ENCODE results near the gene IGF2.

Gene IGF2

DNA sequence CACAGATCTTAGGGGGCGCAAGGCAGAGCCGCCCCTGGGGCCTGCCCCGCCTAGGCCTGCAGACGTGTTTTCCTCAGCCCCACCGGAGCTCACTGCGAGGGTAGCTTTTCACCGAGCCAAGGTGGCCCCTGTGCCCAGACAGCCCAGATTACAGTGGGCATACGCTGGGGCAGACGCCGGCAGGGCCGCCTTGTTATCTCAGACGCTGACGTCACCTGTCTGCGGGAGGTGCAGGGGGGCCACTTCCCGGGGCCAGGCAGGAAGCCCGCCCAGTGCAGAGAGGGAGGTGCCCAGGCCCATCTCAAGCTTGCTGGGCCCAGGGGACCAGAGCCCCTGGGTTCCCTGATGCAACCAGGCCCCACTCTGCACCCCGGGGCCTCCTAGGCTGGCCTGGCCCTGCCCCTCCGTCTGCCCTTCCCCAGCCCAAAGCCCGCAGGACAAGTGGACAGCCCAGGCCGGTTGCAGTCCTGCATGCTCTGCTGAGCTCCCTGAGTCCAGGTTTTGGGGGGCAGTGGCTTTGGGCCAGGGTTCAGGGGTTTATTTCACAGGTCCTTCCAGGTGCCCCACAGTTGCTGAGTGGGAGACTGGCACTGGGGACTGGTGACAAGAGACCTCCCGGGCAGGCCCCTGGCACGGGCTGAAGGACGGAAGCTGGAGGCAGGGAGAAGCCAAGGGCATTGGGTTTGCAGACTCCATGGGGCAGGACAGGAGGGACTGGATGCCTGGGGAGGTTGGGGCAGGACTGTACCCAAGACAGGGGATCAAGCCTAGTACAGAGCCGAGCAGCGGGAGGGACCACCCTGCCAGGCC is 38.6 kb downstream of the IGF2 start:
- TF ChIP-seq TAF1 (IDR thresholded peaks at IDR 0.05; ENCODE audit: borderline replicate concordance, insufficient read depth, low read length) (no peak), SIN3A (IDR thresholded peaks at IDR 0.05; ENCODE audit: borderline replicate concordance, insufficient read depth, low read length) (no peak), POLR2AphosphoS5 (IDR thresholded peaks at IDR 0.05; ENCODE audit: low read depth, low read length) (no peak), FOXP2 (optimal IDR thresholded peaks at IDR 0.05; ENCODE audit: borderline replicate concordance, extremely low read depth, extremely low read length, insufficient read depth) (peak; percentile 48)

DNA sequence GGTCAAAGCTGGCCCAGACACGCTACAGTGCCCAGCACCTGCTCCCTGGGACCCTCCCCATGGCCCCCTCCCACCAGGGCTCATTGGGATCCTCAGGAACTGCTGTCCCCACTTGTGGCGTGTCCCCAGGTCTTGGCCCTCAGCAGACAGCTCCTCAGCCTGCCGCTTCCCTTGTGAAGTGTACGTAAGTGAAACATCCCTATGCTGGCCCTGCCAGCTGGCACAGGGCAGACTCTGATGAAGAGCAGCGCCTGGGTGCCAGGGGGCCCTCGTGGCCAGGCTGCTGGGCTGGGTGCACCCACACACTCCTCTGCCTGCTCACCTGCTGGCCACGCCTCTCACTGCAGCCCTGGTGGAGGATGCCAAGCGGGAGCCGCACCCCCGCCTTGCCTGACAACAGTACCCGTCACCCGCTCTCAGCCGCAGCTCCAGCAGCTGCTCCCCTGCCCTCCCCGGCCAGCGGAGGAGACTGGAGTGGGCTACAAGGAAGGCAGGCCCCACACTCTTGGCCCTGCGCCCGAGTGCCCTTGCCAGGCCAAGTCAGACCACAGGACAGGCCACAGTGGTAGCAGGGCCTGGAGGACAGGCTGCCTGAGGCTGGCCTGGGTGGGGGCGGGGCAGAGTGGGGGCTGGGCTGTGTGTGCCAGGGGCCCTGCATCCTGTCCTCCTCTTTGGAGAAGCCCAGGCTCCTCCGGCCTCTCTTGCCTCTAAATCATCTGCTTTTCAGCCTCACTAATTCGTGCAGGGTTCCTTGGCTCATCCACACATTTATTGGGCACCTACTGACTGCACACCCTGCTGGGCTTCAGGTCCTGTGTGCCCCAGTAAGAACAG is 39.5 kb downstream of the IGF2 start:
- no peak for TF ChIP-seq FOXP2 (optimal IDR thresholded peaks at IDR 0.05; ENCODE audit: borderline replicate concordance, extremely low read depth, extremely low read length, insufficient read depth)
- no peak for TF ChIP-seq POLR2AphosphoS5 (IDR thresholded peaks at IDR 0.05; ENCODE audit: low read depth, low read length)
- no peak for TF ChIP-seq TAF1 (IDR thresholded peaks at IDR 0.05; ENCODE audit: borderline replicate concordance, insufficient read depth, low read length)
- TF ChIP-seq SIN3A (IDR thresholded peaks at IDR 0.05; ENCODE audit: borderline replicate concordance, insufficient read depth, low read length): no peak
- TF ChIP-seq, protein P1, sequence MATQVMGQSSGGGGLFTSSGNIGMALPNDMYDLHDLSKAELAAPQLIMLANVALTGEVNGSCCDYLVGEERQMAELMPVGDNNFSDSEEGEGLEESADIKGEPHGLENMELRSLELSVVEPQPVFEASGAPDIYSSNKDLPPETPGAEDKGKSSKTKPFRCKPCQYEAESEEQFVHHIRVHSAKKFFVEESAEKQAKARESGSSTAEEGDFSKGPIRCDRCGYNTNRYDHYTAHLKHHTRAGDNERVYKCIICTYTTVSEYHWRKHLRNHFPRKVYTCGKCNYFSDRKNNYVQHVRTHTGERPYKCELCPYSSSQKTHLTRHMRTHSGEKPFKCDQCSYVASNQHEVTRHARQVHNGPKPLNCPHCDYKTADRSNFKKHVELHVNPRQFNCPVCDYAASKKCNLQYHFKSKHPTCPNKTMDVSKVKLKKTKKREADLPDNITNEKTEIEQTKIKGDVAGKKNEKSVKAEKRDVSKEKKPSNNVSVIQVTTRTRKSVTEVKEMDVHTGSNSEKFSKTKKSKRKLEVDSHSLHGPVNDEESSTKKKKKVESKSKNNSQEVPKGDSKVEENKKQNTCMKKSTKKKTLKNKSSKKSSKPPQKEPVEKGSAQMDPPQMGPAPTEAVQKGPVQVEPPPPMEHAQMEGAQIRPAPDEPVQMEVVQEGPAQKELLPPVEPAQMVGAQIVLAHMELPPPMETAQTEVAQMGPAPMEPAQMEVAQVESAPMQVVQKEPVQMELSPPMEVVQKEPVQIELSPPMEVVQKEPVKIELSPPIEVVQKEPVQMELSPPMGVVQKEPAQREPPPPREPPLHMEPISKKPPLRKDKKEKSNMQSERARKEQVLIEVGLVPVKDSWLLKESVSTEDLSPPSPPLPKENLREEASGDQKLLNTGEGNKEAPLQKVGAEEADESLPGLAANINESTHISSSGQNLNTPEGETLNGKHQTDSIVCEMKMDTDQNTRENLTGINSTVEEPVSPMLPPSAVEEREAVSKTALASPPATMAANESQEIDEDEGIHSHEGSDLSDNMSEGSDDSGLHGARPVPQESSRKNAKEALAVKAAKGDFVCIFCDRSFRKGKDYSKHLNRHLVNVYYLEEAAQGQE (IDR thresholded peaks at IDR 0.05; ENCODE audit: insufficient read depth in 1 of 2, low read depth in 2 of 2, low read length in 2 of 2): no peak

DNA sequence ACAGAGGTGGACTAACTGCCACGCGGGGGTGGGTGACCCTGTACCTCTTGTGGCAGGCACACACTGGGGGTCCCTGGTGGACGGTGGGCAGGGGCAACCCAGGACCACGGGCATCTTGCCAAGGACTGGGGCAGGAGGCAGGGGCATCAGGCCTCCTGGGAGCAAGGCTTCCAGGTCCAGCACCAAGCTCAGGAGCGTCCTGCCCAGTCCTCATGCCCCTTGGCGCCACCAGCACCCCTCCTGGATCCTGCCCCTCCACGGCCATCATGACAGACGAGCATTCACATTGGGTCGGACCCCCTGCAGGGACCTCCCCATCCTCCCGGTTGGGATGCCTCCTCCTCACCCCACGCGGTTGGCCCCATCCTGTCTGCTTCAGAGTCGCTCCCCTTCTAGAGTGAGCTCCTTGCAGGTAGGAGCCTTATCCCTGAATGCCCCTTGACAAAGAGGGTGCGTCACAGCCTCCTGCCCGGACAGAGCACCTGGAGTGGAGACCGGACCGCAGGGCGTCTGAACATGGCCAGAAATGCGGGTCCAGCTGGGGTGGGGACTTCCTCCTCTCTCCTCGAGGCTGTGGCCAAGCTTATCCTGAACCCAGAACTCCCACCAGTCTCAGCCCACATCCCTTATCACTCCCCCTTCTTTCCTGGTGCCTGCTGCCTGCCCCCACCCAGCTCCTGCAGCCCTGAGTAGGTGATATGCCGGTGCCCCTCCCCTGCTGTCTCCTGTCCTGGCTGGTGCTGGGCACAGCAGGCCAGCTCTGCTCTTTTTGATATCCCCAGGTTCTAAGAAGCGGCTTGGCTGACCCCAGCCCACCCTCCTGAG is 40.3 kb downstream of the IGF2 start:
- TF ChIP-seq, protein P1 (IDR thresholded peaks at IDR 0.05; ENCODE audit: insufficient read depth in 1 of 2, low read depth in 2 of 2, low read length in 2 of 2): no peak
- TF ChIP-seq TAF1 (IDR thresholded peaks at IDR 0.05; ENCODE audit: borderline replicate concordance, insufficient read depth, low read length) (no peak), POLR2AphosphoS5 (IDR thresholded peaks at IDR 0.05; ENCODE audit: low read depth, low read length) (no peak), SIN3A (IDR thresholded peaks at IDR 0.05; ENCODE audit: borderline replicate concordance, insufficient read depth, low read length) (no peak)

DNA sequence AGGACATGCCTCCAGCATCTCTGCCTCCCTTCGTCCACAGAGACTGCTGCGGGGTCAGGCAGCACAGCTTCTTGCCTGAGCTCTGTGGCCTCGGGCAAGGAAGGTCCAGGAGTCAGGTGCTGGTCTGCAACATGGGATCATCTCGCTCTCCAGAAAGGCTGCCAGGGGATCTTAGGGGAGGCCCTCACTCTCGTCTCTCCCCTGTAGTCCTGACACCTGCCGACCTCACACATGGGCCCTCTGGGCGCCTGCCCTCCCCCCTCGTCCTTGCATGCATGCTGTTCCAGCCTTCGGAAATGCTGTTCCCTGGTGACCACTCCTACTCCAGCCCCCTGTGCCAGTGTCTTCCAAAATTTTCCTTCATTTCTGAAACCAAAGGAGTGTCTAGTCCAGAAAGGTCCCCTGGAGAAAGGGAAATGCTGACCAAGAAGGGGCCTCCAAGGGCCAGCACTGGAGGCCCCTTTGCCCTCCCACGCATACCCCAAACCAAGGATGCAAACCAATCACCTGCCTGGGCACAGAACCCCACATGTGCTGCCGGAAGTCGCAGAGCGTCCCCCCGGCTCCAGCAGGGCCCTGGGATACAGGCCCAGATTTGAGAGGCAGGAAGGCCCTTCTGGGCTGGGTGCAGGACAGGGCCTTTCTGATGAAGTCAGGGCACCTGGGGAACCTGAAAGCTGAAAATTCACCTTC is 41.0 kb downstream of the IGF2 start:
- no peak for TF ChIP-seq TAF1 (IDR thresholded peaks at IDR 0.05; ENCODE audit: borderline replicate concordance, insufficient read depth, low read length)
- TF ChIP-seq POLR2AphosphoS5 (IDR thresholded peaks at IDR 0.05; ENCODE audit: low read depth, low read length): no peak
- no peak for TF ChIP-seq SIN3A (IDR thresholded peaks at IDR 0.05; ENCODE audit: borderline replicate concordance, insufficient read depth, low read length)
- TF ChIP-seq FOXP2 (optimal IDR thresholded peaks at IDR 0.05; ENCODE audit: borderline replicate concordance, extremely low read depth, extremely low read length, insufficient read depth): no peak
- TF ChIP-seq, protein P1 (IDR thresholded peaks at IDR 0.05; ENCODE audit: insufficient read depth in 1 of 2, low read depth in 2 of 2, low read length in 2 of 2): no peak
